Epithelial cell of umbilical artery (primary cell): ENCODE results near the gene TSPAN16. TPM values are rescaled to one million over a fixed set of nuclear protein-coding genes. Genes with fewer than 3 reads are reported as not detected.

Experiments
- total RNA-seq: library from RNA; depleted of rRNA; stranded (reverse); fragments of >200 nt; gene quantifications from 2 replicates; pipeline ENCODE4 v1.2.3, GENCODE V29; 2014

Gene TSPAN16, protein sequence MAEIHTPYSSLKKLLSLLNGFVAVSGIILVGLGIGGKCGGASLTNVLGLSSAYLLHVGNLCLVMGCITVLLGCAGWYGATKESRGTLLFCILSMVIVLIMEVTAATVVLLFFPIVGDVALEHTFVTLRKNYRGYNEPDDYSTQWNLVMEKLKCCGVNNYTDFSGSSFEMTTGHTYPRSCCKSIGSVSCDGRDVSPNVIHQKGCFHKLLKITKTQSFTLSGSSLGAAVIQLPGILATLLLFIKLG
- not detected in 2 replicates for total RNA-seq

DNA sequence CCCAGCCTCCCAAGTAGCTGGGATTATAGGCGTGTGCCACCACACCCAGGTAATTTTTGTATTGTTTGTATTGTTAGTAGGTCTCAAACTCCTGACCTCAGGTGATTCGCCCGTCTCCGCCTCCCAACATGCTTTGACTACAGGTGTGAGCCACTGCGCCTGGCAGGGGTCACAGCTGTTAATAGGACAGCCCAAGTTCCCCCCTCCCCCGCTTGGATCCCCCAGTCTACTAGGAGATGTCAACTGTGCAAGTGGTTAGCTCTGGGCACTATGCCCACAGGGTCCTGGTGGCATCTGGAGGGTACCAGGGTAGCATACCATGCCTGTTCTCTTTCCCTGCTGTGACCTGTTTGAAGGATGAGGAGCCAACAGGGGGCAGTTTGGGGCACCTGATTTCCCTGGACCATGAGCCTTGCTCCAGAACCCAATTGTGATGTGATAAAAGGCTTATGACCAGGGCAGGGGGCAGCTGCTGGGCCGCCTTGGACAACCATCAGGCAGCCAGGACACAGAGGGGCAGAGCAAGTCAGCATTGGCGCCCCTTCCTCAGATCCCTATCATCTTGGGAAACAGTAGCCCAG lies at the start of gene TSPAN16:
Gene TSPAN16 (plus strand): TSS at position 496 of the 581 bp plus-strand sequence. CDS start 138 bp downstream, outside the sequence.

DNA sequence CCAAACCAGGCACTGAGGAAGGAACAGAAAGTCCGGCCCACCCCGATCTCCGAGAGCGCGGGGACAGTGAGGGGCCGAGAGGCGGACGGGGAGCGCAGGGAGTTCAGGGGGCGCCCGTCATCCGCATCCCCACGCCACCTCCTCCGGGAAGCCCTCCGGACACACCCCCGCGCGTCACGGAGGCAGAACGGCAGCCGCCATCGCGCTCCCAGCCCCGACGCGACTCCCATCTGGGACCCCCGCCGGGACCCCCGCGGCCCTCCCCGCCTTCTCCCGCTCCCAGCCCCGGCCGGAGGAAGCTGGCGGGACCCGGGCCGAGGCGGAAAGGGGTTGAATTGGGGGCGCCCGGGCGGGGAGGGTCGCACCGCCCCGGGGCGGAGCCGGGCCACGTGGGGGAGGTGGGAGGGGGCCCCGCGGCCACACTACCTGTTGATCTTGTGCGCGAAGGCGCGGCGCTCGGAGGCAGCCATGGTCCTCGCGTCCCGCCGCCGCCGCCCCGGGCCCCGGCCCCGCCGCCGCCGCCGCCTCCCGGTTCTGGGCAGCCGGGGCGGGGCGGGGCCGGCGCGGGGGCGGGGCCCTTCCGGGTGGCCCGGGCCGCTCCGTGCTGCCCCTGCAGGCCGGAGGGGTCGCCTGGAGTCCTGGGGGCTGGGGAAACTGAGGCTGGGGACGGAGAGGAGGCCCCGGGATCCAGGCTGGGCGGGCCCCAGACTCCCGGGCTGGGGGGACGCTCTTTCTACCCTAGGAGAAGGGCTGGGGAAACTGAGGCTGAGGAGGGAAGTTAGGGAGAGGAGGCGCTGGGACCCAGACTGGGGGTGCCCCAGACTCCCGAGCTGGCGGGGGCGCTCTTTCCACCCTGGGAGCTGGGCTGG lies 33.8 kb upstream of the TSPAN16 start, which contains the start of gene DOCK6:
Gene DOCK6 (minus strand): TSS at position 554 of the 869 bp plus-strand sequence. CDS start 84 bp downstream, at position 470.

DNA sequence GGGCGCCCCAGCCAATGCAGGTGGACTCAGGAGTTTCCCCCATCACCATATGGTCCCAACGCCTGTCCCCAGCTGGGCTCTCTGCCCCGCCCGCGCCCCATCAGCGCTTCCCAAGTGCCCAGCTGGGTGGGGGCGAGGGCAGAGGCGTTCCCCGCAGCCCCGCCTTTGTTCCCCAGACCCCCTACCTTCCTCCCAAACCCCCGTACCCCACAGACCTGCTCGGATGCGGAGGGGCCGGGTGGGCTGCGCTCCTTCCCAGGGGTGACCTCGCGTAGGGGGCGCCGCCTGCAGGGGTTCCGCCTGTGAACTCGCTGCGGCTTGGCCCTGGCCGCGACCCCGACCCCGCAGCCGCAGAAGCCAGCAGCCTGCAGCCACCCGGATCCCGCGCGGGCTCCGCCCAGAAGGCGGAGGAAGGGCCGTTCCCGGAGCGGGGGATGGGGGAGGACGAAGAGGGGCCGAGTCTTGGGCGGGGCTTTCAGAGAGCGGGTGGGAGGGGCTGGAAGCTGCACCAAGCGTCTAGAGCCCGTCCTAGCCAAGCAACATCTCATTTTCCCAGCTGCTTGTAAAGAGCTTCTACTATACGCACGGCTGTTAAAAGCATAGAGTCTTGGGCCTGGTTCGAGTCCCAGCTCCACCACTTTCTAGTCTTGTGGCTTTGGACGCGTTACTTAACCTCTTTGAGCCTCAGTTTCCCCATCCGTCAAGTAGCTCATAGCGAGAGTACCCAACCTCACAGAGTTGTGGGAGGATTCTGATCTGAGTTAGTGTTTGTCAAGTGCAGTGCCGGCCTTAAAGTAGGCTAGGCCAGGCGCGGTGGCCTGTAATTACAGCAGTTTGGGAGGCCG lies 43.5 kb downstream of the TSPAN16 start, which contains the start of gene RAB3D:
Gene RAB3D (minus strand): TSS at position 404 of the 845 bp plus-strand sequence. CDS start 2,258 bp downstream, outside the sequence.

DNA sequence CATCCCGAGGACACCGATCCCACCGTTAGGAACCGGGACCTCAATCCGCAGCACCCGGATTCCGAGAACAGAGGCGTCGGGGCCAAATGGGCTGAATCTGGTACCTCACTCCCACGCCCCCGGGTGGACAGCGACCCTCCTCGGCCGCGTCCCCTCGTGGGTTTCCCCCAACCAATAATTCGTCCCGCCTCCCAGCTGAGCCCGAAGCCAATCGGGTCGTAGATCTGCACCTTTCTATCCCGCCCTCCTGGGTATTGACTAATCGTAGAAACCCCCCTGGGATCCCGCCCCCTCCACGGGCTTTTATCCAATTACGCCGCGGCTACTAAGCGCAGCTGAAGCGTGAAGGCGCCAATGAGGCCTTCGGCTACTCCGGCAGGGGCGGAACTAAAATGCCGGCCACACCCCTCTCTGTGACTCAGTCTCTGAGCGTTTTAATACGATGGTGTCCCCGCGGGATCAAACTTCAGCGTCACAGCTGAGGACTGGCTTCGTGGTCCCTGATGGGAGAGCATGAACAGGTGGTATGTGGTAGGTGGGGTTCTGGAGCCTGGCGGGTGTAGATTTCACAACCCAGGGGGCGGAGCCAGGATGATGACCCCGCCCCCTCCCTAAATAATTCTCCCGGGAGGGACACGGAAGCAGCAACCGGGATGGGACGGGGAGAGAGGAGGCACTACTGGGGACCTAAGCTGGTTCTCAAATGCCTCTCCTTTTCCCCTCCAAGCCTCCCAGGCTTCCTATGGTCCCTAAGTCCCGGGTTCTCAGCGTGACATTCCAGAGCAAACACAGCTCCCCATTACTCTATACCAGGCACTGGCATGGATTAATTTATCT lies 50.4 kb downstream of the TSPAN16 start, which contains the start of the genes CCDC159 and TMEM205:
Gene CCDC159 (plus strand): TSS at position 416 of the 837 bp plus-strand sequence. CDS start 88 bp downstream, at position 504.
Gene TMEM205 (minus strand): TSS at position 165 of the 837 bp plus-strand sequence. CDS start 649 bp downstream, outside the sequence.

DNA sequence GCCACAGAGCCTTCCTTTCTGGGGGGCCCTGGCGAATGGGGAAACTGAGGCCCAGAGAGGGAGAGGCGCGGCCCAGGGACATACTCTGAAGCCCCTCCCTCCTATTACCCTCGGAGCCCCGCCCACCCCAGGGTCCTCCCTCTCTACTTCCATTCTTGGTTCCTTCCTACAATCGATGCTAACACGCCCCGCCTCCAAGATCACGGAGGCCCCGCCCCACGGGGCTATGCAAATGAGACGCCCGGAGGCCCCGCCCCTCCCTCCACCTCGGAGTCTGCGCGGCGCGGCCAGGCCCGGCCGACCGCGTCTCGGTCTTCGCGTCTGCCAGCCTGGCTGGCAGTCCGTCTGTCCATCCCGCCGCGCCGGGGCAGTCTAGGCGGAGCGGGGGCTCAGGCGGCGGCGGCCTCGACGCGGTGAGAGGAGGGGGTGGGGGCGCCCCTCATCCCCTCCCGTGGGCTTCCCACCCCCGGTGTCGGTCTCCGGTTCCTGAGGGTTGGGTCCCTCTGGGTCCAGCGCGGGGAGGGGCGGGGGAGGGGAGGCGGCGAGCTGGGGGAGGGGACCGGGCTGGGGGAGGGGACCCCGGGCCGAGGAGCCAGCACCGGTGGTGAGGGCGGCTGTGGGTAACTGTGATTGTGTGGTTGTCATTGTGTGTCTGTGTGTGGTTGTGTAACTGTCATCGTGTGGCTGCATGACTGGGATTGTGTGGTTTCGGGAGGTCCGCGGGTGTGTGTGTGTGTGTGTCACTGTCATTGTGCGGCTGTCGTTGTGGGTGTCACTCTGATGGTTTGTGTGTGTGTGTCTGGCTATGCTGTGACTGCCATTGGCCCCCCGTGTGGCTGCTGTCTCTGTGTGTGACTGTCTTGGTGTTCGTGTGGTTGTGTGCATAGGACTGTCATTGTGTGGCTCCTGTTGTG lies 59.5 kb downstream of the TSPAN16 start, which contains the start of gene PLPPR2:
Gene PLPPR2 (plus strand): TSS at position 273 of the 914 bp plus-strand sequence. CDS start 2,242 bp downstream, outside the sequence.

Other genes starting within 250 kb of the TSPAN16 start
- 84.1 and 97.1 TPM in 2 replicates for gene LDLR, start 206.7 kb upstream of the TSPAN16 start, total RNA-seq
- 70.5 and 117 TPM in 2 replicates for gene SPC24, start 140.4 kb upstream of the TSPAN16 start, total RNA-seq
- gene KANK2, start 98.6 kb upstream of the TSPAN16 start, total RNA-seq, result 59.4 and 74.8 TPM in 2 replicates
- not detected in 2 replicates for gene ANGPTL8, start 56.5 kb upstream of the TSPAN16 start, total RNA-seq
- 39.8 and 71.5 TPM in 2 replicates for gene DOCK6, start 33.6 kb upstream of the TSPAN16 start, total RNA-seq
- 31.8 and 32.2 TPM in 2 replicates for gene RAB3D, start 43.5 kb downstream of the TSPAN16 start, total RNA-seq
- 133 and 199 TPM in 2 replicates for gene TMEM205, start 50.1 kb downstream of the TSPAN16 start, total RNA-seq
- gene CCDC159, start 50.4 kb downstream of the TSPAN16 start, total RNA-seq, result 3.8 and 6.2 TPM in 2 replicates
- gene PLPPR2, start 59.3 kb downstream of the TSPAN16 start, total RNA-seq, result 3.8 and 6.2 TPM in 2 replicates
- 0.61 and 0.65 TPM in 2 replicates for gene SWSAP1, start 78.5 kb downstream of the TSPAN16 start, total RNA-seq
- 5.6 and 6.8 TPM in 2 replicates for gene EPOR, start 88.2 kb downstream of the TSPAN16 start, total RNA-seq
- gene RGL3, start 123.2 kb downstream of the TSPAN16 start, total RNA-seq, result 2.1 and 3.2 TPM in 2 replicates
- gene ODAD3, start 139.0 kb downstream of the TSPAN16 start, total RNA-seq, result under 0.01 TPM in 1 of 2 replicates, not detected in the other
- 99.2 and 102 TPM in 2 replicates for gene PRKCSH, start 139.5 kb downstream of the TSPAN16 start, total RNA-seq
- gene ELAVL3, start 184.9 kb downstream of the TSPAN16 start, total RNA-seq, result not detected in 2 replicates
- gene ZNF653, start 209.7 kb downstream of the TSPAN16 start, total RNA-seq, result 6.8 and 7.9 TPM in 2 replicates
- 34.1 and 38.9 TPM in 2 replicates for gene ECSIT, start 233.0 kb downstream of the TSPAN16 start, total RNA-seq
- gene CNN1, start 242.7 kb downstream of the TSPAN16 start, total RNA-seq, result 0.32 and 2.0 TPM in 2 replicates